Globus pallidus (tissue), 1 donor: ENCODE data around the gene FN1.

Experiments used
- DNase-seq: peaks from one replicate; pipeline ENCODE4 v3.0.0-alpha.2; 2015; ENCODE audit warnings: low spot score

The FN1 gene

DNA sequence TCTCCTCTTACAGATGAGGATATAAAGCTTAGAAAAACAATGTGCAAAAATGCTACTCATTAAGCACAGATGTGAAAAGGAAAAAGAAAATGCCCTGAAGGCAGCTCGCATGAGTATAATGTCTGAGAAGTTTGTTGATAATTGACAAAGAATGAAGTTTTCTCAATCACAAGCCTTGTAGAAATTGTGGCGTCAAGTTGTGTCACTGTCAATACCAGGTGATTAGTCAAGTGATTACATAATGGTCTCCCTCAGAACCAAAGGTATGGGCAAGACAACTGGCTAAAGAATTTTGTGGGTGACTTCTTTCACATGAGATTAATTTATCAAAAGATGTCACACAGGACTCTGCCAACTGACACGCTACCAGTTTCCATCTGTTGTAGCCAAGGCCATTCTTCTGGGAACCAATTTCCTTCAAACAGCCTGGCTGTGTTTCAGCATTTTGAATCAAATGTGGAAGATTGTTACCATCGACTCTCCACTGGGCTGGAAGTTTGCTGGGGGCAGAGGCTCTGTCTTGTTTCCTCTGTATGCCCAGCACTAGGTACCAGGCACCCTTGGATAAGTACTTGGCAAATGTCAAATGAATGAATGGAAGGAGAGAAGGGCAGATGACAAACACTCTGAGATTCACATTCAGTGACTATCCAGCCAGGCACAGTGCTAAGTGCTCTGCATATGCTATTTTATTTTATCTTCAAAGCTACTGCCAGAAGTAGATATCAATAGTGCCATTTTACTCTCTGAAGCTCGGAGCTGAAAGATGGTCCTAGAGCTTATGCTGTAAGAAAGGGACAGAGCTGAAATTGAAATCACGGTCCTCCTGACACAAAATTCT, 5.9 kb upstream of the FN1 start:
- DNase-seq = no peak

DNA sequence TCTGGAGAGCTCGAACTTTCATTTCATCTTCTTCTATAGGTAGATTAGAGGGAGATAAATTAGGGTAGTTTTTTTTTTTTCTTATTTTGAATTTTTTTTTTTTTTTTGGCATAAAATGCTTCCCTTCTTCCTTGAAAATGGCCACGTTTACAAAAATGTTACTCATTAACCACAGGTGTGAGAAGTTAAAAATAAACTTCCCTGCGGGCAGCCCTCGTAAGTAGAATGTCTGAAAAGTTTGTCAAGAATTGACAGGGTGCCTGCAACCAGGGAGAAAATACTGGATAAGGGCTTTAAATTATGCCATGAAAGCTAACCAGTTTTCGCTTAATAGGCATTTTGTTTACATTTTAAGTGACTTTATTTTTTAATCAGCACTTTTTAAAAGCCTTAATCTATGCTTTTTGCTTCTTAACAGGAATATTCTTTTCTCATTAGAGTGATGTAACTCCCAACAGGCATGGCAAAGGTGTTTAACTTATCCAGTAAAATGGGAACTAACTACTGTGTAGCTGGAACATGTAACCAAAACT, 4.2 kb upstream of the FN1 start:
- DNase-seq = no peak

DNA sequence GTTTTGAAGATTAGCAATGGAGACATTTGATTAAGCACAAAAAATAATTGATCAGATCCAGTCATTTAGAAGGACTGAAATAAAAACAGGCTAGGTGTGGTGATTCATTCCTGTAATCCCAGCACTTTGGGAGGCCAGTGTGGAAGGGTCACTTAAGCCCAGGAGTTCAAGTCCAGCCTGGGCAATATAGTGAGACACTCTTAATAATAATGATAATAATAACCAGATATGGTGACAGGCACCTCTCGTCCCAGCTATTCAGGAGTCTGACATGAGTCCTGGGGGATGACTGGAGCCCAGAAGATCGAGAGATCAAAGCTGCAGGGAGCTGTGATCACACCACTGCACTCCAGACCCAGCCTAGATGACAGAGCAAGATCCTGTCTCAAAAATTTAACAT, 3.5 kb upstream of the FN1 start:
- no peak for DNase-seq

DNA sequence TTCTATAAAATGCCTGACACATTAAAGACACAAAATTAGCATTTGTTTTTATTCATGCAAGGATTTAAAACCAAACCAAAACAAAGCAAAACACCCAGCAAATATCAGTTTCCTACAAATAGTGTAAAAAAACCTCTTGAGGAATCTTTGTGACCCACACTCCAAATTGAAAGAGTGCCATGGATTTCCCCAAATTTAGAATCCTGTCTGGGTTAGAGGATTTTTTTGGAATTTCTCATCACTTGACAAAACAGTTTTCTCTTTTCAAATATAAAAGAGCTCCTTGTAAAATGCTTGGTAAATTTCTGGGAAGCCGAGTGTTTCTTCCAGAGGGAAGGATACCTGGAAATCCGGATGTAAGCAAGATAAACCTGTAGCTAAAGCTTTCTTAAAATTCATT, 1.7 kb upstream of the FN1 start:
- DNase-seq = no peak

DNA sequence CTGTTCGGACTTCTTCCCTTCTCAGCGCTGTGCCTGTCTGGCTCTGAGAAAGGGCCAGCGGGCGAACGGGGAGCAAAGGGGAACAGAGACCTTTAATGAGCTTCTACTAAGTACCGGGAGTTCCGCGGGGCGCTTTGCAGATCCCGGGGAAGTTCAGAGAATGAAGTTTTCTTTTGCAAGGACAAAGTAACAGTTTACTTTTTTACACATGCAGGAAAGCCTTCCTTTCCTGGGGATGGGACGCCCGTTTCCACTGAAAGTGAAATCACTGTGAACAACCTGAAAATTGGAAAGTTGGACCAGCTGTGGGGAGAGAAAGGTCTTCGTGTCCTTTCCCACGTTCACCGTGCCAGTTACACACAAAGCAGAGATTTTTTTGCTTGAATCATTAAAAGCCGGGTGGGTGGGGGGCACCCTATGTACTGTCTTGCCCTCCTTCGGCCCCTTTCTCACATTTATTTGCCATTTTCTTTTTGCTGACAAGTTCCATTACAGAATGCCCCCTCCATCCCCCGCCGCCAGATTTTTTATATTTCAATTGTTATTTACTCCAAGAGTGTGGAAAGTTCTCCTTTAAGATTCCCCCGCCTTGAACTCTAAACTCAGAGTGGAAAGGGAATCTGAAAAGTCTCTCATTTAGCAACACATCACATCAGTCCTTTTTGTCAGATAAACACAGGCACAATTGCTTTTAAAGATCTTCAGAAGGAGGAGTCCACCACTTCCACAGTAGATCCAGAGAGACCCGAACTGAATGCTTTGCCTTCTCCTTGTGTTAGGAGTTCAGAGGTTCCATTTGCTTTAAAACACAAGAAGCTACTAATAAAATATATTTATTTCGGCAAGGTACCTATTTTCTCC, 1.1 kb upstream of the FN1 start:
- DNase-seq = no peak

DNA sequence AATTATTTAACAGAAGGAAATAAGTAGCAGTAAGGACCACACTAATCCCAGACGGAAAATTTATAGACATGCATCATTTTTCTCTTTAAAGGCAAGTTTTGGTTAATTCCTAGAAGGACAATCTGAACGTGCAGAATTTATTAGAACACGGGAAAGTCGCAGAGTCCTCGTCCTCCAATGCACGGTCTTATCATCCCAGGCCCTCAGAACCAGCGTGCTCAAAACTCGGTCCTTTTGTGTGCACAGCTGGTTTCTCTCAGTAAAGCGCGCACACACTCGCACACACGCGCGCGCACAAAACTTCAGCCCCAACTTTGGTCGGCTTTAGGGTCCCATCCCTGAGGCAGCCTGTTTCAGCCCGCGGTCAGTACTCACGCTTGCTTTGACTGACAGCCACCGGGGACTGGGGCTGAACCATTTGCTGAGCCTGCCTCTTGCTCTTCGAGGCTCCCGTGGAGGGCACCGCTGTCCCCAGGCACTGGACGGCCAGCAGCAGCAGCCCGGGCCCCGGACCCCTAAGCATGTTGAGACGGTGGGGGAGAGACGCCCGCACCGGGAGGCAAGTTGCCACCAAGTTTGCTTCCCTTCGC, 493 bp downstream of the FN1 start:
- peak; percentile 35 for DNase-seq

DNA sequence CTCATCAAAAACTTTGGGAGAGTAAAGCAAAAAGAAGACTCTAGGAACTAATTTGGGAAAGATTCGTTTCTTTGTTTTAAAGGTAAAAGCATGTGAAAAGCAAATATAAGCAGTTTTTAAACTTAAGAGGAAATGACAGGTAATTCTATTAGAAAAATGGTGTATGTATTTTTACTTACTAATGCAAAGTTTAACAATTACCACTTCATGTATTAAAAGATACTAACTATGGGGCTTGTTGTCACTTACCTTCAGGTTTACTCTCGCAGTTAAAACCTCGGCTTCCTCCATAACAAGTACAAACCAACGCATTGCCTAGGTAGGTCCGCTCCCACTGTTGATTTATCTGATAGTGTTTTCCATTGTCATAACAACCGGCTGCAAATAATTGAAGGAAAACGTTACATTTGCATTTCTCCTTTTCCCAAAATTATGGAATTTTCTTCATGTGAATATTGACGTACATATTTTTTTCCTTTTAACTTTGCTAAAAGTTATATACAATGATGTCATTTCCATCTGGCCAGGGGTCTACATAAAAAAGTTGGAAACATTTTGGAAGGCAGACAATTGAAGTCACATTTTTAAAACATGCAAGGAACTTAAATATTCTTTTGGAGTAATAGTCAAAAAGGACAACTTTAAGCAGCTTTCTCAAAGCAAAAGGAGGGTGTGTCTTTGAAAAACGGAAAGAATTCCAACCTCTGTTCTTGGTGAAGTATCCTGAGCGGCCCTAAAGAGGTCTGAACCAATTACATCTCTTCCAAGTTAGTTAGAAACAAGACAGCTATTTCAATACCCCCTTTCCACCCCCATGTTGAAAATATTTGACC, 1.2 kb downstream of the FN1 start:
- DNase-seq = no peak

DNA sequence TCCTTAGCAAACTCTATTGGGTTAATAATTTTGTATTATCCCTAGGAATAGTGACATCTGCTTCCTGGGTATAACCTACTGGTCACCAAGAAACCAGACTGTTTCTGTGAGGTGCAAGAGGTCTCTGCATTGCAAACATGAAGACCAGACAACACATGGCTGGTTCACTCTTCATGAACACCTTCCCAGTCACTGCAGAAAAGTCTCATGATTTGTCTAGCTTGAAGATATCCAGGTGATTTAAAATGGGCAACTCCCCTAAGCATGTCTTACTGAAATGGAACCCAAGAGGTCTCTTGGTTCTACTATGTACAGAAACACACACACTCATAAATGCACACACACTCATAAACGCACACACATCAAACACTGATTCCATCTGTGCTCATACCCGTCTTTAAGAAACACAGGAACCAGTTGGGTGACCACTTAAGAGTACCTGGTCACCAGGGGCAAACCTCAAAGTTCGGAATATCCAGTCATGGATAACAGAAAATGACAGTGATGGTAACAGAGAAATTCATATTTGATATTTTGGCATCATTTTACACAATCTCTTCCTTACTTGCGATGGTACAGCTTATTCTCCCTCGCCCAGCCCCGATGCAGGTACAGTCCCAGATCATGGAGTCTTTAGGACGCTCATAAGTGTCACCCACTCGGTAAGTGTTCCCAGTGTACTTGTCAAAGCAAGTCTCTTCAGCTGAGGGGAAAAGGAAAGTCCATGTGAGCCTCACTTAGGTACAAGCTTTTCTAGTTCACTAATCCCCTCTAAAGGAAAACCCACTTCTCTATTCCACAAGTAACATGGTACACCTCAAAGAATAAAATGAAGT, 2.9 kb downstream of the FN1 start:
- DNase-seq = no peak

DNA sequence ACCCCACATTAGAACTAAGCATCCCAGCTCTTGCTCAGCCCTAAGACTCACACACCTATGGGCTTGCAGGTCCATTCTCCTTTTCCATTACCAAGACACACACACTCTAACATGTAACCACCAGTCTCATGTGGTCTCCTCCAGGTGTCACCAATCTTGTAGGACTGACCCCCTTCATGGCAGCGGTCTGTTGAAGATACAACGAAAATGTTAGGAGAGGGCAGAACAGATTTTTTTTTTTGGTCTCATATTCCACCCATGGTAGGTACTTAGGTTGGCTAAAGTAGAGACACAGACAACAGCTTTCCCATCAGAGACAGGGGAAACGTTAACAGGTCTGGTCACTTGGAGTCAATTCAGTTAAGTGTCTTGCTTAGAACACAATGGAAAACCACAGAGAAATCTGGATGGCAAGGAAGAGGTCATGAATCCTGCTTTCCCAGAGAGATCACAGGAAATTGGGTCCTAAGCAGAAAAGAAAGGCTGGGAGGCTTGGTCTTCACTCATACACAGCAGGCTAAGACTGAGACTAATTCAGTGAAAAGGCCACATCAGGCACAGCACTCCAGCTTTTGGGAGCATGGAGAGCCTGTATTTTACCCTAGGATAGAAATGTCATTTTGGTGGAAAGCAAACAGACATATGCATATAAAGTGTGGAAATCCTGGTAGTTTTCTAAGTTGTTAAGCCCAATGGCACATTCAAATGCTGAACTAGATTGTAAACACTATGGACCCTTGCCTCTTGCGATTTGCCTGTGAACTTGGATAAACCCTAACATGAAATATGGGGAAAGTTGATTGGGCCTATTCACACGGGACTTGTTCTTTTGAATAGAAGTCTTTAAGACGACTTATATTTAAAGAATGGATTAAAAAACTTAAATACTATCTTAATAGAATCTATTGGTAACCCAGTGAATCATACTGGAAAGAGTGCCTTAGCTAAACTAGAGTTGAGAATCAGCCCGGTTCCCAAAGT, 3.8 kb downstream of the FN1 start:
- DNase-seq = no peak

DNA sequence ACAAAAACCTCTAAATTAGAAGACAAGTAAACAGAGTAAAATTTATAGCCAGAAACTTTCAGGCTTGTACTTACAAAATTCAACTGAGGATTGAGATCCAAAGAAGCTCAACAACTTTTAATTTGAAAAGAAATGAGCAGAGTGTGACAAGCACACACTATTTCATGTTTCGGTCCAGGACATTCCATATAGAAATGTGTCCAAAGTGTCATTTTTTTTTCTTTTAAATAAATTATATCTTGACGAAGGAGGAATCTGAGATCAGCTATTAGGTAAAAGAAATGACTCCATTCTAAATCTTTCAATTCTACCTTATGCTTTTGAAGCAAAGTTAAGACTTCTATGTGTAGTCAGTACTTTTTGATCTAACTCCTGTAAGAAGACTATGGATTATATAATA, 4.6 kb downstream of the FN1 start:
- DNase-seq = no peak

DNA sequence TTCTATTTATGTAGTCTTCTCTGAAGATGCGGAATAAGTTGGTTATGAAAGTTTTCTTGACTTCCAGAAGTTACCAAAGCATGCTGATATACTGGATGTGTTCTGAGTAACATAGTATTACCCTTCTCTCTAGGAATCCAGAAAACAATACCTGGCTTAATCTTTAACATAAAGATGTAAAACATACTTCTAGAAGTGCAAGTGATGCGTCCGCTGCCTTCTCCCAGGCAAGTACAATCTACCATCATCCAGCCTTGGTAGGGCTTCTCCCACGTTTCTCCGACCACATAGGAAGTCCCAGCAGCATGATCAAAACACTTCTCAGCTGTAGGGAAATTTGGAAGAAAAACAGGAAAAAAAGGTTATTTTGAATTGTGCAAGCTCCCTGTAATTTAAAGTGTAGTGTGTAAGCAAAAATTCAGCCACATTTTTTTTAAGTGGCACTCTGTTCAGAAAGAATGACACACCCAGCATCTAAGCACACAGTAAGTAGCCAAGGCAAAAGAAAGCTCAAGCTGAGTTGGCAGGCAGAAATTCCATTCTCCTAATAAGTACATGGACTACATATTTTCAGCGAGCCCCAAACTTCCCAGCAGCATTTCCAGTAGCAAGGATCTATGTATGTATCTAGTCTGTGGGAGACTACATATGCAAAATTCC, 5.2 kb downstream of the FN1 start:
- no peak for DNase-seq

DNA sequence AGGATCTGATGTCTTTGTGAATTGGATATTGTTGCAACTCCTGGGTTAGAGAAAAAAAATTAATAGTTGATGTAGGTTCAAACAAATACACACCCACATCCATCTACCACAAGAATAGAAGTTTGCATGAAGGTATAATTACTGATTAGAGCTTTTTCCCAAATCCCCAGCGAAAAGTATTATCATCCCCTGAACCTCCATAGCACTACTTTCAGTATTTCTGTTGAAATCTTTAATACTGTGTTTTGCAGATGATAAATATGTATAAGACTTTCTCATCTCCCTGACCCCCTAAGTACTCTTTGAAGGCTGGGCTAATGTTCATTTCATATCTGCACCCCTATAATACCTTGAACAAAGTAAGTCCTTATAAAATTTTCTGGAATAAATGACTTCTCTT, 6.4 kb downstream of the FN1 start:
- DNase-seq = no peak

DNA sequence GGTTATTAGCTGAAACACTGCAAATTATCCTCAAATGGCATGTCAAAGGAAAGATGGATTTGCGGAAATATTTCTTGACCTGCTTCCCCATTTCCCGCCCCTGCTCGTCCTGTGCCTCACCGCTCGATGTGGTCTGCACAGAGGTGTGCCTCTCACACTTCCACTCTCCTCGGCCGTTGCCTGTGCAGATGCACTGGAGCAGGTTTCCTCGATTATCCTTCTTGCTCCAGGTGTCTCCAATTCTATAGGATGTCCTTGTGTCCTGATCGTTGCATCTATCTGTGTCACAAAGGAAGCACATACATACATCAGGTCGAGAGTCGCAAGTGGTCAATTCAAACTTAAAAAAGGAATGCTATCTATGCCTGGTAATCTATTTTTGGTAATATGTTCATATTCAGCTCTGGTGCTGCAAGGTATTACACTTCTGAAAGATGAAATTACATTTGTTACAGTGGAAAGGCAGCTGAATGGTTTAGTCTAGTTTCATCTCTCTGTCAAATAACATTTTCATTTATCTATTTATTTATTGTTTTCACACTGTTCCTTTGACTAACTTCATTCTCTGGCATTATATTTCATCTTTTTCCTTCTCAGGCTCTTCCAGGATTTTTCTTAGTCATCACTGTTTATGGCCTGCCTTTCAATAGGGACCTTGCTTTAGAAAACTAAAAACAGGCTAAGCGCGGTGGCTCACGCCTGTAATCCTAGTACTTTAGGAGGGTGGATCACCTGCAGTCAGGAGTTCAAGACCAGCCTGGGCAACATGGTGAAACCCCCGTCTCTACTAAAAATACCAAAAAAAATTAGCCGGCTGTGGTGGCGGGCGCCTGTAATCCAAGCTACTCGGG, 7.6 kb downstream of the FN1 start:
- DNase-seq = no peak

DNA sequence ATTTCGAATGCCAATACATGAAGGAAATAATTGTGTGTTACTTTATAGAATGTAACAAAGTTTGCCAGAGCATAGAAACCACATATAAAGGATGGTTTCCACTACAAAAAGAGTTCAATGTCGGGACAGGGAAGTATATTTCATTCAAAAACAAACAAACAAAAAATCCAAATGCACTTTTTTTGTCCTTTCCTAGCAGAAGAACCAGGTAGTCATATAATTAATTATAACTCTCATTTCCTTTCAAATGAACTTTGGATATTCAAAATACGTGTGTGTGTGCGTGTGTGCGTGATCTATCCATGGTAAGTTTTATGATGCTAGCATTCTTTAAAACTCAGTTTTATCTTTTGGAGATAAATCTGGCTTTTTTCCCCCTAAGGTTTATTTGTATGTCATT, 8.3 kb downstream of the FN1 start:
- no peak for DNase-seq

DNA sequence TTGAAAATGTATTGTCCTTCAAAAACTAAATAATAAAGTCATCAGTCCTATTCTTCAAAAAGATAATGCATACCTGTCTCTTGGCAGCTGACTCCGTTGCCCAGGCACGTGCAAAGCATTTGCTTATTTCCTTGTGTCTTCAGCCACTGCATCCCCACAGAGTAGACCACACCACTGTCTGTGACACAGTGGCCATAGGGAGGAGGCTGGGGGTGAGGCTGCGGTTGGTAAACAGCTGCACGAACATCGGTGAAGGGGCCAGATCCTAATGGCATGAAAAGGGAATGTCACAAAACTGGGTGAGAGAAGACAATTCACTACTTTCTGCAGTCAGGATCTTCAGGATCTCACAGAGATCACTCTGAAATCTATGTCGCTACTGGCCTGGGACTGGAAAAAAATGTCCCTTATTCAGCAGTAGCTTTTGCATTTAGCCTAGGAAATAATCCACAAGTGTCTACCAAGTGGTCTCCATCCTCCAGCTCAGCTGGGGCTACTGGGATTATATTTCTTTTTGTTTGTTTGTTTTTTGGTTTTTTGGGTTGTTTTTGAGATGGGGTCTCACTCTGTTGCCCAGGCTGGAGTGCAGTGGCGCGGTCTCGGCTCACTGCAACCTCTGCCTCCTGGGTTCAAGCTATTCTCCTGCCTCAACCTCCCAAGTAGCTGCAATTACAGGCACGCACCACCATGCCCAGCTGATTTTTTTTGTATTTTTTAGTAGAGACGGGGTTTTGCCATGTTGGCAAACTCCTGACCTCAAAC, 10.7 kb downstream of the FN1 start:
- no peak for DNase-seq

DNA sequence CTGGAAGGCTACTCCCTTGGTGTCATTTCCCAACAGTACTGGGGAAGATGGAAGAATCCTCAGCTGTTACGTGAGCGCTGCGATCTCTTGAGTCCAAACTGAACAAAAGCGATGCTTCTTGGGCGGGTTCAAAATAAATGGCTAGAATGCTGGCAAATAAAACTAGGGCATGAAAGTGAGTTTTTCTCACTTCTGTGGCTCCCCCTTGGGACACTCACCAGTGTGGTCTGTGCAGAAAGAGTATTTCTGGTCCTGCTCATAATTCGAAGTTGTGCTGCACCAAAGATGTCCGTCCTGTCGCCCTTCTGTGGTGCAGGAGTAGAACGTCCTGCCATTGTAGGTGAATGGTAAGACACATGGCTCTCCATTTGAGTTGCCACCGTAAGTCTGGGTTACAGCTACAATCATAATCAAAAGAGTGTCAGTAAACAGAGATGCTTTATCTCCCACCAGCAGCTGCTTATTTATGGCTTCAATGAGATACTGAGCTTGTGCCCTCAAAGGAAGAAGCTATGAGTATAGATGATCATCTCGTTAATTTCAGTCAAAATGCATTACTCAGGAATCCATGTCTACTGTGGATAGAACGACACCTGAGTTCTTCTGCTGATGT, 11.8 kb downstream of the FN1 start:
- DNase-seq = no peak

DNA sequence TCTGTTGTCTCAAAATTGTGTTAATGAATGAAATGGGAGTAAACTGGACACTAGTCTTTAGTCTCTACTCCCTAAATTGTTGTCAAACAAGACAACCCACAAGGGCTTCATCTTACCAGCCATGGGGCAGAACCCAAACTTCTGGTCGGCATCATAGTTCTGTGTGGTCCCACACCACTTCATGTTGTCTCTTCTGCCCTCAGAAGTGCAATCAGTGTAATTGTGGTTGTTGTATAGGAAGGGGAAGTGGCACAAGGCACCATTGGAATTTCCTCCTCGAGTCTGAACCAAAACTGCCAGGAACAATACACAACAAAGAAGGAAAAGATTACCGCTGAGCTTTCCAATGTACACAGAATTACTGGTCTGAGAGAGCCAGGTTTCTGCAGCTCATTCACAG, 12.6 kb downstream of the FN1 start:
- no peak for DNase-seq
